ENCODE data around the gene SUGCT.

Gene SUGCT

GRCh38 chr7:40538281-40538680 is 403.5 kb downstream of the SUGCT start:
- peak; percentile 44 for DNase-seq (ENCODE audit: low read depth)
- TF ChIP-seq MYC (IDR thresholded peaks at IDR 0.05; ENCODE audit: low read depth, low read length) (no peak), MAX (IDR thresholded peaks at IDR 0.05; ENCODE audit: low read depth, low read length) (no peak), CTCF (IDR thresholded peaks at IDR 0.05; ENCODE audit: low read depth, low read length) (no peak), POLR2A (IDR thresholded peaks at IDR 0.05; ENCODE audit: extremely low read depth, insufficient read length) (no peak)
- H3K4me3 ChIP-seq (ENCODE audit: low read depth, low read length), result no peak overlapping the region

- TF ChIP-seq CTCF (IDR thresholded peaks at IDR 0.05; ENCODE audit: low read depth, low read length), result no peak
- no peak for TF ChIP-seq POLR2A (IDR thresholded peaks at IDR 0.05; ENCODE audit: extremely low read depth, insufficient read length)
- TF ChIP-seq MAX (IDR thresholded peaks at IDR 0.05; ENCODE audit: low read depth, low read length), result no peak
- TF ChIP-seq MYC (IDR thresholded peaks at IDR 0.05; ENCODE audit: low read depth, low read length), result no peak
- DNase-seq (ENCODE audit: low read depth), result no peak
- H3K4me3 ChIP-seq (ENCODE audit: low read depth, low read length), result no peak overlapping the region
These were observed 406.5 kb downstream of the SUGCT start for GRCh38 chr7:40541336-40541735.

GRCh38 chr7:40542982-40543741 is 408.4 kb downstream of the SUGCT start:
- DNase-seq (ENCODE audit: low read depth), result no peak
- TF ChIP-seq MAX (IDR thresholded peaks at IDR 0.05; ENCODE audit: low read depth, low read length) (no peak), POLR2A (IDR thresholded peaks at IDR 0.05; ENCODE audit: extremely low read depth, insufficient read length) (no peak), CTCF (IDR thresholded peaks at IDR 0.05; ENCODE audit: low read depth, low read length) (no peak)
- H3K4me3 ChIP-seq (ENCODE audit: low read depth, low read length), result no peak overlapping the region

GRCh38 chr7:40544221-40544723 is 409.5 kb downstream of the SUGCT start:
- TF ChIP-seq MYC (IDR thresholded peaks at IDR 0.05; ENCODE audit: low read depth, low read length) (no peak; the same call in 1 of the 2 replicates), POLR2A (IDR thresholded peaks at IDR 0.05; ENCODE audit: extremely low read depth, insufficient read length) (no peak), CTCF (IDR thresholded peaks at IDR 0.05; ENCODE audit: low read depth, low read length) (no peak), MAX (IDR thresholded peaks at IDR 0.05; ENCODE audit: low read depth, low read length) (no peak)
- H3K4me3 ChIP-seq (ENCODE audit: low read depth, low read length), result no peak overlapping the region
- no peak for DNase-seq (ENCODE audit: low read depth)

- no peak overlapping the region for H3K4me3 ChIP-seq (ENCODE audit: low read depth, low read length)
- TF ChIP-seq MAX (IDR thresholded peaks at IDR 0.05; ENCODE audit: low read depth, low read length) (no peak), CTCF (IDR thresholded peaks at IDR 0.05; ENCODE audit: low read depth, low read length) (no peak), MYC (IDR thresholded peaks at IDR 0.05; ENCODE audit: low read depth, low read length) (no peak), POLR2A (IDR thresholded peaks at IDR 0.05; ENCODE audit: extremely low read depth, insufficient read length) (no peak)
- no peak for DNase-seq (ENCODE audit: low read depth)
These were observed 410.1 kb downstream of the SUGCT start for GRCh38 chr7:40544871-40545303.
